CD4-positive, alpha-beta T cell (primary cell): Measurements from ENCODE around the gene CTR9. TPM values are rescaled to one million over a fixed set of nuclear protein-coding genes. Genes with fewer than 3 reads are reported as not detected.

Source experiments
- ATAC-seq: fragments of 200-7000 bp; cut with Tn5 transposase; one replicate; pipeline ENCODE4 v1.10.0; 2022; ENCODE audit warnings: mild to moderate bottlenecking; ENCODE audit not compliant: poor library complexity
- CTCF ChIA-PET: fragments of 350-600 bp; sonication (Branson Sonifier 250); formaldehyde crosslinking; loops from one replicate; lab custom pipeline; 2021; ENCODE audit warnings: antibody characterized with exemption, inconsistent platforms; lab: Charles Lee
- POLR2A ChIA-PET: fragments of 350-600 bp; sonication (Branson Sonifier 250); formaldehyde crosslinking; loops from one replicate; lab custom pipeline; 2021; ENCODE audit warnings: antibody characterized with exemption, inconsistent platforms; lab: Charles Lee
- DNase-seq, 14 experiments: peaks; one replicate each; pipeline ENCODE4 v3.0.0-alpha.2; 2013 to 2020; ENCODE audit warnings: mixed read lengths in 2 of 14
- H3K27ac ChIP-seq, 2 donors: one replicate each; pipeline versions ENCODE4 v1.5.1 to v1.7.0; 2013; ENCODE audit warnings: low read length in 2 of 2, low read depth in 1 of 2, mild to moderate bottlenecking in 1 of 2
- H3K27me3 ChIP-seq, 2 experiments: 1 replicate in 1 of 2; 2 replicates in 1 of 2; pipeline versions ENCODE4 v1.6.1 to v1.7.0; 2013; ENCODE audit warnings: low read length in 2 of 2, control low read depth in 1 of 2, mild to moderate bottlenecking in 1 of 2, moderate library complexity in 1 of 2; ENCODE audit not compliant: insufficient read depth in 2 of 2, control insufficient read depth in 1 of 2
- H3K36me3 ChIP-seq: one replicate; pipeline ENCODE4 v1.6.1; 2013; ENCODE audit warnings: low read length, control low read depth; ENCODE audit not compliant: insufficient read depth
- H3K4me1 ChIP-seq: one replicate; pipeline ENCODE4 v1.6.1; 2013; ENCODE audit warnings: low read length, control low read depth; ENCODE audit not compliant: insufficient read depth
- H3K4me3 ChIP-seq: one replicate; pipeline ENCODE4 v1.5.1; 2013; ENCODE audit warnings: mild to moderate bottlenecking, low read length, moderate library complexity
- H3K9me3 ChIP-seq, 2 experiments: 1 replicate in 1 of 2; 2 replicates in 1 of 2; pipeline versions ENCODE4 v1.6.1 to v1.7.0; 2013; ENCODE audit warnings: low read length in 2 of 2, mild to moderate bottlenecking in 2 of 2, control low read depth in 1 of 2, moderate library complexity in 1 of 2; ENCODE audit not compliant: control insufficient read depth in 1 of 2, insufficient read depth in 1 of 2
- H3K27ac Mint-ChIP-seq: one replicate; pipeline ENCODE4 v1.8.0; 2020; ENCODE audit warnings: mixed read lengths
- H3K27me3 Mint-ChIP-seq: one replicate; pipeline ENCODE4 v1.8.0; 2021; ENCODE audit warnings: mixed read lengths
- H3K36me3 Mint-ChIP-seq: one replicate; pipeline ENCODE4 v1.8.0; 2021; ENCODE audit warnings: low read depth, mixed read lengths
- H3K4me1 Mint-ChIP-seq: one replicate; pipeline ENCODE4 v1.8.0; 2021; ENCODE audit warnings: low read depth, mixed read lengths
- H3K4me3 Mint-ChIP-seq: one replicate; pipeline ENCODE4 v1.8.0; 2020; ENCODE audit warnings: mild to moderate bottlenecking, mixed read lengths
- H3K9me3 Mint-ChIP-seq: one replicate; pipeline ENCODE4 v1.8.0; 2020; ENCODE audit warnings: mixed read lengths
- intact Hi-C, 2 experiments: fragments of 100-400 bp; cut with DNase I in 1 of 2; cut with micrococcal nuclease in 1 of 2; formaldehyde crosslinking; loops; one replicate each; pipeline versions ENCODE4 v1.15.1 to v1.9.0; 2023 to 2025; cut with DNase I, micrococcal nuclease
- total RNA-seq, 174 experiments: library from RNA in 2 of 174; stranded (reverse) in 2 of 174; gene quantifications; one replicate each; pipeline ENCODE4 v1.2.3 and lab custom pipeline; 2021 to 2026
- TF ChIP-seq, protein P1 (sequence below): fragments of 200-600 bp; IDR thresholded peaks from one replicate; pipeline ENCODE4 v1.8.0; 2022; ENCODE audit warnings: antibody characterized with exemption, mild to moderate bottlenecking

Gene CTR9
- total RNA-seq, 2 experiments from 2014 or later, result 34.0 to 34.7 TPM

GRCh38 chr11:10758957-10759356, 7.9 kb downstream of the CTR9 start:
- Mint-ChIP-seq H3K36me3 (peaks cover 18% of the 10 kb centered on the region), H3K9me3 (no peaks in the 10 kb centered on the region), H3K4me1 (peaks cover 15% of the 10 kb centered on the region), H3K27me3 (no peaks in the 10 kb centered on the region), H3K4me3 (no peak overlapping the region), H3K27ac (no peak overlapping the region)
- ChIA-PET POLR2A (interaction anchor here (1.4 kb wide), 1 partner anchor 8 kb away, joined by 3 read pairs; the partner anchor contains the start of gene CTR9), CTCF (interaction anchor here (1.0 kb wide), 1 partner anchor 8 kb away, joined by 4 read pairs; the partner anchor contains the start of gene CTR9)
- Histone ChIP-seq H3K36me3 (peaks cover 93% of the 10 kb centered on the region), H3K27ac (no peak overlapping the region), H3K4me3 (no peak overlapping the region), H3K27me3 (no peaks in the 10 kb centered on the region), H3K4me1 (no peaks in the 10 kb centered on the region), H3K9me3 (no peaks in the 10 kb centered on the region)
- DNase-seq, result no peak
- ATAC-seq, result no peak
- intact Hi-C loops, result no loop called here
- TF ChIP-seq, protein P1, sequence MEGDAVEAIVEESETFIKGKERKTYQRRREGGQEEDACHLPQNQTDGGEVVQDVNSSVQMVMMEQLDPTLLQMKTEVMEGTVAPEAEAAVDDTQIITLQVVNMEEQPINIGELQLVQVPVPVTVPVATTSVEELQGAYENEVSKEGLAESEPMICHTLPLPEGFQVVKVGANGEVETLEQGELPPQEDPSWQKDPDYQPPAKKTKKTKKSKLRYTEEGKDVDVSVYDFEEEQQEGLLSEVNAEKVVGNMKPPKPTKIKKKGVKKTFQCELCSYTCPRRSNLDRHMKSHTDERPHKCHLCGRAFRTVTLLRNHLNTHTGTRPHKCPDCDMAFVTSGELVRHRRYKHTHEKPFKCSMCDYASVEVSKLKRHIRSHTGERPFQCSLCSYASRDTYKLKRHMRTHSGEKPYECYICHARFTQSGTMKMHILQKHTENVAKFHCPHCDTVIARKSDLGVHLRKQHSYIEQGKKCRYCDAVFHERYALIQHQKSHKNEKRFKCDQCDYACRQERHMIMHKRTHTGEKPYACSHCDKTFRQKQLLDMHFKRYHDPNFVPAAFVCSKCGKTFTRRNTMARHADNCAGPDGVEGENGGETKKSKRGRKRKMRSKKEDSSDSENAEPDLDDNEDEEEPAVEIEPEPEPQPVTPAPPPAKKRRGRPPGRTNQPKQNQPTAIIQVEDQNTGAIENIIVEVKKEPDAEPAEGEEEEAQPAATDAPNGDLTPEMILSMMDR, result no peak

DNA sequence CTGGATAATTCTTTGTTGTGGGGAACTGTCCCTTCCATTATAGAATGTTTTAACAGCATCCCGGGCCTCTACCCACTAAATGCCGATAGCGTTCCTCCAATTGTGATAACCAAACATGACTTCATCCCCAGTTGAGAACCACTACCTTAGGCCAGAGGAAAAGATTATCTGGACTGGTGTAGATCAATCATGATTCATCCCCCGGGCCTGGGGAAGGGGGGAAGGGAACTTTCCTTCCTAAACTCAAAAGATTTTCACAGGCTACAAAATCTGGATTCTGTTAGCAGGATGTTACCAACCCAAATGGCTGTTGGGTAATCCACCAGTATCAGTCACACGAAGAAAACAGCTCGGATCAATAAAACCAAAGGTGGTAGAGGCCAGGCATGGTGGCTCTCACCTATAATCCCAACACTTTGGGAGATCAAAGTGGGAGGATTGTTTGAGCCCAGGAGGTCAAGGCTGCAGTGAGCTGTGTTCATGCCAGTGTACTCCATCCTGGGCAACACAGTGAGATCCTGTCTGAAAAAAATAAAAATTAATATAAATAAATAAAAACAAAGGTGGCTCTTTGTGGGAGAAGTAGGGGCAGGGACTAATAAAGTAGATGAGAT, 10.1 kb downstream of the CTR9 start:
- POLR2A ChIA-PET, result no interaction called here
- ATAC-seq (no peak), DNase-seq (no peak)
- Histone ChIP-seq H3K27ac (no peak overlapping the region), H3K4me1 (no peaks in the 10 kb centered on the region), H3K9me3 (no peaks in the 10 kb centered on the region), H3K27me3 (no peaks in the 10 kb centered on the region), H3K36me3 (peaks cover 93% of the 10 kb centered on the region), H3K4me3 (no peak overlapping the region)
- Mint-ChIP-seq H3K9me3 (no peaks in the 10 kb centered on the region), H3K4me3 (no peak overlapping the region), H3K27ac (no peak overlapping the region), H3K36me3 (no peaks in the 10 kb centered on the region), H3K27me3 (no peaks in the 10 kb centered on the region), H3K4me1 (no peaks in the 10 kb centered on the region)
- intact Hi-C loops, result loop anchor here in 1 of 2 experiments (5.0 kb wide), 1 partner anchor 36 kb away; no protein-coding TSS in a partner anchor
- CTCF ChIA-PET, result no interaction called here
- TF ChIP-seq, protein P1, result no peak

DNA sequence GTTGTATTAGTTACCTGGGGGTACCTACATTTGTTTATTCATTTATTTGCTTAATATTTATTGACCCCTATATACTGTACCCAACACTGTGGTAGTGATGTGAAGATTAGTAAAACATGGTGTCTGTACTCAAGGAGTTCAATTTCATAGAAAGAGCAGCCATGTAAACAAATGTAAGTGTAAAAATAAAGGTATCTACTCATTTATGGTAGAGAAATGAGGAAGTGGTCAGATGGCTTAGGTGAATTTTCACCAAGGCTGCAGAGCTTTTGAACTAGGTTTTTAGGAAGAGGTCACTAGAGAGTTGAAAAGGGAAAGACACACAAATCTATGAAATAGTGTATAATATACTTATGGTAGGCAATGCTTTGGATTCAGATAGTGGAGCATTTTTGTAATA, 11.1 kb downstream of the CTR9 start:
- TF ChIP-seq, protein P1, result no peak
- Mint-ChIP-seq H3K4me1 (no peaks in the 10 kb centered on the region), H3K4me3 (no peak overlapping the region), H3K27ac (no peak overlapping the region), H3K36me3 (no peaks in the 10 kb centered on the region), H3K27me3 (no peaks in the 10 kb centered on the region), H3K9me3 (no peaks in the 10 kb centered on the region)
- Histone ChIP-seq H3K27ac (no peak overlapping the region), H3K27me3 (no peaks in the 10 kb centered on the region), H3K36me3 (peaks cover 92% of the 10 kb centered on the region), H3K4me1 (no peaks in the 10 kb centered on the region), H3K4me3 (no peak overlapping the region), H3K9me3 (no peaks in the 10 kb centered on the region)
- ChIA-PET CTCF (no interaction called here), POLR2A (no interaction called here)
- intact Hi-C loops, result loop anchor here in 1 of 2 experiments (5.0 kb wide), 1 partner anchor 35 kb away; no protein-coding TSS in a partner anchor
- ATAC-seq (no peak), DNase-seq (no peak)
